Ascending aorta (tissue), 2 donors: ENCODE measurements around the gene SND1. TPM values are rescaled to one million over a fixed set of nuclear protein-coding genes. Genes with fewer than 3 reads are reported as not detected.
"Not testable (repeated sequence)": the region's sequence is repeated elsewhere in the genome, so short reads cannot be mapped to it uniquely, and the experiment has no call there.

ENCODE experiments used
- DNase-seq, 2 donors: peaks; one replicate each; pipeline ENCODE4 v3.0.0-alpha.2; 2019; ENCODE audit warnings: low spot score in 2 of 2
- H3K27ac ChIP-seq, 2 donors: fragments of 200-600 bp; sonication (generic); one replicate each; pipeline ENCODE4 v1.5.1; 2016 to 2017; ENCODE audit warnings: mild to moderate bottlenecking in 1 of 2
- H3K27me3 ChIP-seq: fragments of 200-600 bp; sonication (generic); one replicate; pipeline ENCODE4 v1.5.1; 2017
- H3K36me3 ChIP-seq, 2 donors: fragments of 200-600 bp; sonication (generic); one replicate each; pipeline ENCODE4 v1.5.1; 2016
- H3K4me1 ChIP-seq, 2 donors: fragments of 200-600 bp; sonication (generic); one replicate each; pipeline ENCODE4 v1.5.1; 2016 to 2017; ENCODE audit warnings: mild to moderate bottlenecking in 1 of 2
- H3K4me3 ChIP-seq, 2 donors: fragments of 200-600 bp; sonication (generic); one replicate each; pipeline ENCODE4 v1.5.1; 2016 to 2017; ENCODE audit warnings: mild to moderate bottlenecking in 1 of 2
- H3K9me3 ChIP-seq, 2 donors: fragments of 200-600 bp; sonication (generic); one replicate each; pipeline ENCODE4 v1.5.1; 2016
- CTCF ChIP-seq, 3 experiments: fragments of 200-600 bp in 2 of 3; fragments of 450-650 bp in 1 of 3; sonication (generic) in 2 of 3; IDR thresholded peaks; one replicate each; pipeline ENCODE4 v1.5.1; 2016 to 2019; ENCODE audit warnings: antibody characterized with exemption in 3 of 3, mild to moderate bottlenecking in 1 of 3, moderate library complexity in 1 of 3
- intact Hi-C: fragments of 100-400 bp; cut with DNase I; formaldehyde crosslinking; loops from one replicate; pipeline ENCODE4 v1.15.1; 2023
- total RNA-seq: library from RNA; depleted of rRNA; stranded (reverse); fragments of >200 nt; gene quantifications from one replicate; pipeline ENCODE4 v1.1.0, GENCODE V29; 2016

Gene SND1
- total RNA-seq, 1 donor from 2014 or later, result 93.8 TPM

- no peak overlapping the region for H3K27ac ChIP-seq
- H3K4me1 ChIP-seq, result peaks cover 0 to 3% of the 10 kb centered on the region in 2 donors
- H3K36me3 ChIP-seq, result no peaks in the 10 kb centered on the region
- H3K9me3 ChIP-seq, result no peaks in the 10 kb centered on the region
- DNase-seq, result no peak
- no peaks in the 10 kb centered on the region for H3K27me3 ChIP-seq
- no peak overlapping the region for H3K4me3 ChIP-seq
- no peak for TF ChIP-seq CTCF (IDR thresholded peaks at IDR 0.05)
- intact Hi-C loops, result no loop called here
These were observed 248.1 kb downstream of the SND1 start for GRCh38 chr7:127900141-127900540.

DNA sequence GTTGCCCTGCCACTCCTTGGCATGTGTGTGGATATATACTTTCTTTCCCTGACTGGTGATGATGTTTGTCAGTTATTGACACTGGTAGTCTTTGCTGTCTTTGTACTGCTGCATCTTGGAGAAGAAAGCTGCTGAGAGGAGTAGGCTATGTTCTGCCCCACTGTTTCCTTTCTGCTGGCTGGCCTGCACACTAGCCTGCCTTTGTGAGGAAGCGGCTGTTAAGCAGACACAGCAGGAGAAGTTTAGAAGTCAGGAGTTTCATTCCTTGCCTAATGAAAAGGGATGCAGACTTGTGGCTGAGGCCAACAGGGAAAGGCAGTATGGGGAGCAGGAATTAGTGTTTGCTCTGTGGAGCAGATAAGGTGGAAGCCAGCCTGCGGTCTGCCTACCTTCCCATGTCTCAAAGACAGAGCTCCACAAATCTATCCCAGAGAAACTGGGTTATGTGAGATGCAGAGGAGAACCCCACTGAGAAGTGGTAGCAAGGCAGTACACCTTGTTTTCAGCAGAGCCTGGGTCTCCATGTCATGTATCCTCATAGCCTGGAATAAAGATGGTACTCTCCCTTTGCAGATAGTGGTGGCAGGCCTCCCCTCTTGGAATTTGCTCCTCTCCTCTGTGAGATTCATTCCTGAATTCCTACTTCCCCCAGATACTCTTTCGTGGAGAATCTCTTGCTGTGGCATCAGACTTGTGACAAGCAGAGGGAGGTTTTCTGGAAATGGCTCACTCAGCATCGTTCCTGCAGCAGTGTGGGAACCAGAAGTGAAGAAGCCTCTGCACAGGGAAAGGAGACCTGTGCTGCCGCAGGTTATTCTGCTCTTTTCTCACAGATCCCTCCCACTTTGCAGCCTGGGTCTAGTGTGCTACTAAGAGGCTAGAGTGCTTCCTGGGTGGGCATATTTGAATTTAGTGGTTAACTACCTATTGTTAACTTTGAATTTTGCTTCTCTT, 249.0 kb downstream of the SND1 start:
- Histone ChIP-seq H3K4me3 (no peak overlapping the region), H3K36me3 (no peaks in the 10 kb centered on the region), H3K9me3 (no peaks in the 10 kb centered on the region), H3K27ac (no peak overlapping the region), H3K4me1 (peaks cover 0 to 1% of the 10 kb centered on the region in 2 donors), H3K27me3 (no peaks in the 10 kb centered on the region)
- no peak for TF ChIP-seq CTCF (IDR thresholded peaks at IDR 0.05)
- DNase-seq, result no peak
- intact Hi-C loops, result no loop called here

- DNase-seq, result no peak
- Histone ChIP-seq H3K4me1 (no peaks in the 10 kb centered on the region), H3K27ac (no peak overlapping the region), H3K36me3 (no peaks in the 10 kb centered on the region), H3K4me3 (no peak overlapping the region), H3K27me3 (no peaks in the 10 kb centered on the region), H3K9me3 (no peaks in the 10 kb centered on the region)
- no peak for TF ChIP-seq CTCF (IDR thresholded peaks at IDR 0.05)
- intact Hi-C loops, result no loop called here
These were observed 250.1 kb downstream of the SND1 start for GRCh38 chr7:127901895-127902703.

- H3K27me3 ChIP-seq, intact Hi-C loops, H3K27ac ChIP-seq, H3K9me3 ChIP-seq, DNase-seq, H3K4me1 ChIP-seq, H3K36me3 ChIP-seq, H3K4me3 ChIP-seq: not testable (repeated sequence)
These were observed 250.8 kb downstream of the SND1 start for GRCh38 chr7:127902753-127903152.

DNA sequence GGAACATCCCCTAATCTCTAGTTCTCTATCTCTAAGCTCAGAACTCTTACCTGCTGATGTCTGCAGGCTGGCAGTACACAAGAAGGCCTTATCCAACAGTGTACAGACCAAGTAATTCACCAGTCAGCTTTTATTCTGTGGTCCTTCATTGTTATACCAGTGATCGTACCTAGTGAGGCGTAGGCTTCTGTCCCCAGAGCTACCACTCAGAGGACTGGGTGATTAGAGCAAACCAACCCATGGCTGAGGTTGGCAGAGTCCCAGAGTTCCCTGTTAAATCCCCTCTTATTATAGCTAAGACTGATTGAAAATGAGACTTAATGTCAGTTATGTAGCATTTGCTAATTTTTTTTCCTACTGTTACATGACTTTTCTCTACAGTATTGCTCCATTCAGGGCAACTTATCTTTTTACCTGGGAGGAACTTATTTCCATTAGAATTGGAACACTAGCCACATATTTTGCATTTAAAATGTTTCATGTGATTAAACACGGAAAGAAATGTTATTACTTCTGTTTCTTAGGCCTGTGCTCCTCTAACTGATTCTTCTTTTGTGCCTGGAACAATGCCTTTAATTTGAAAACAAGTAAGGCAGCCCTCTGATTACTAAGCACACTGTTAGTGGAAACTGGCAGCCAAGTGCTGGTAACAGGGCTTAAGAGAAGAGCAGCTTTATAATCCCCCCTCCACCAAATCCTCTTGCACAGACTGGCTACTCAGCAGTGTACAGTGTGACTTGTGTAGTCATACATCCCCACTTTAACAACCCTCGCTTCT, 252.1 kb downstream of the SND1 start:
- no peak for DNase-seq
- no peak for TF ChIP-seq CTCF (IDR thresholded peaks at IDR 0.05)
- H3K9me3 ChIP-seq, result no peaks in the 10 kb centered on the region
- intact Hi-C loops, result no loop called here
- no peaks in the 10 kb centered on the region for H3K27me3 ChIP-seq
- no peaks in the 10 kb centered on the region for H3K4me1 ChIP-seq
- no peak overlapping the region for H3K27ac ChIP-seq
- no peak overlapping the region for H3K4me3 ChIP-seq
- no peaks in the 10 kb centered on the region for H3K36me3 ChIP-seq
